ENCODE measurements around the gene HUWE1. TPM values are rescaled to one million over a fixed set of nuclear protein-coding genes. Genes with fewer than 3 reads are reported as not detected.

Gene HUWE1
- total RNA-seq, 1 experiment from 2014 or later = 231 TPM

DNA sequence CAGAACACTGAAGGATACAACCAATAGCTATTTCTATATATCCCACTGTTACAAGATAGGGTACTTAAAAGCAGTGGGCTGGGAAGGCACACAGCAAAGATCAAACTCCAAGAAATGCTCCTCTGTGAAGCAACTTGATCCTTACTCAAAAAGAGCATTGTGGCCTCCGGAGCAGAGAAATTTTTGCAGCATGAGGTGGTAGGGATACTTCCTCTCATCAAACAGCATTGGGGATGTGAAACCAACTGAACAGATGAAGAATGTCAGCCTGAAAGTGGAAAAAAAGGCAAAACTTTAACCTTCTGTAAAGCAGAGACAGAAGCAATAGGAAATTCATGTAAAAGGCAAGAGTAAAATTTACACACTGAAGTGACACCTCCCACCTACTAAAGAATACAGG, 92.2 kb downstream of the HUWE1 start:
- intact Hi-C loops (cut with micrococcal nuclease; ENCODE audit: unreplicated experiment) = no loop called here
- Histone ChIP-seq H3K27ac (ENCODE audit: low read length) (no peak overlapping the region), H3K9me3 (ENCODE audit: control insufficient read depth, insufficient read depth, low read depth, low read length) (no peaks in the 10 kb centered on the region), H3K36me3 (ENCODE audit: control insufficient read depth, insufficient read depth, low read length) (peaks cover 41% of the 10 kb centered on the region), H3K27me3 (ENCODE audit: control insufficient read depth, insufficient read depth, low read length) (no peaks in the 10 kb centered on the region), H3K4me1 (ENCODE audit: control insufficient read depth, insufficient read depth, low read length) (no peaks in the 10 kb centered on the region), H3K4me3 (ENCODE audit: low read depth in 2 of 2, low read length in 2 of 2) (no peak overlapping the region)
- POLR2A ChIA-PET = no interaction called here
- no peak for ATAC-seq
- DNase-seq (ENCODE audit: low read depth, low spot score) = no peak
- CTCF ChIA-PET = no interaction called here
- TF ChIP-seq TCF7L2 (IDR thresholded peaks at IDR 0.05; ENCODE audit: low read depth, low read length) (no peak), SIN3A (IDR thresholded peaks at IDR 0.05; ENCODE audit: borderline replicate concordance, insufficient read depth, low read depth, low read length) (no peak), POLR2AphosphoS5 (IDR thresholded peaks at IDR 0.05; ENCODE audit: low read depth, low read length) (no peak)
- TF ChIP-seq, protein P1, sequence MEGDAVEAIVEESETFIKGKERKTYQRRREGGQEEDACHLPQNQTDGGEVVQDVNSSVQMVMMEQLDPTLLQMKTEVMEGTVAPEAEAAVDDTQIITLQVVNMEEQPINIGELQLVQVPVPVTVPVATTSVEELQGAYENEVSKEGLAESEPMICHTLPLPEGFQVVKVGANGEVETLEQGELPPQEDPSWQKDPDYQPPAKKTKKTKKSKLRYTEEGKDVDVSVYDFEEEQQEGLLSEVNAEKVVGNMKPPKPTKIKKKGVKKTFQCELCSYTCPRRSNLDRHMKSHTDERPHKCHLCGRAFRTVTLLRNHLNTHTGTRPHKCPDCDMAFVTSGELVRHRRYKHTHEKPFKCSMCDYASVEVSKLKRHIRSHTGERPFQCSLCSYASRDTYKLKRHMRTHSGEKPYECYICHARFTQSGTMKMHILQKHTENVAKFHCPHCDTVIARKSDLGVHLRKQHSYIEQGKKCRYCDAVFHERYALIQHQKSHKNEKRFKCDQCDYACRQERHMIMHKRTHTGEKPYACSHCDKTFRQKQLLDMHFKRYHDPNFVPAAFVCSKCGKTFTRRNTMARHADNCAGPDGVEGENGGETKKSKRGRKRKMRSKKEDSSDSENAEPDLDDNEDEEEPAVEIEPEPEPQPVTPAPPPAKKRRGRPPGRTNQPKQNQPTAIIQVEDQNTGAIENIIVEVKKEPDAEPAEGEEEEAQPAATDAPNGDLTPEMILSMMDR (IDR thresholded peaks at IDR 0.05) = no peak
- TF ChIP-seq, protein P2, sequence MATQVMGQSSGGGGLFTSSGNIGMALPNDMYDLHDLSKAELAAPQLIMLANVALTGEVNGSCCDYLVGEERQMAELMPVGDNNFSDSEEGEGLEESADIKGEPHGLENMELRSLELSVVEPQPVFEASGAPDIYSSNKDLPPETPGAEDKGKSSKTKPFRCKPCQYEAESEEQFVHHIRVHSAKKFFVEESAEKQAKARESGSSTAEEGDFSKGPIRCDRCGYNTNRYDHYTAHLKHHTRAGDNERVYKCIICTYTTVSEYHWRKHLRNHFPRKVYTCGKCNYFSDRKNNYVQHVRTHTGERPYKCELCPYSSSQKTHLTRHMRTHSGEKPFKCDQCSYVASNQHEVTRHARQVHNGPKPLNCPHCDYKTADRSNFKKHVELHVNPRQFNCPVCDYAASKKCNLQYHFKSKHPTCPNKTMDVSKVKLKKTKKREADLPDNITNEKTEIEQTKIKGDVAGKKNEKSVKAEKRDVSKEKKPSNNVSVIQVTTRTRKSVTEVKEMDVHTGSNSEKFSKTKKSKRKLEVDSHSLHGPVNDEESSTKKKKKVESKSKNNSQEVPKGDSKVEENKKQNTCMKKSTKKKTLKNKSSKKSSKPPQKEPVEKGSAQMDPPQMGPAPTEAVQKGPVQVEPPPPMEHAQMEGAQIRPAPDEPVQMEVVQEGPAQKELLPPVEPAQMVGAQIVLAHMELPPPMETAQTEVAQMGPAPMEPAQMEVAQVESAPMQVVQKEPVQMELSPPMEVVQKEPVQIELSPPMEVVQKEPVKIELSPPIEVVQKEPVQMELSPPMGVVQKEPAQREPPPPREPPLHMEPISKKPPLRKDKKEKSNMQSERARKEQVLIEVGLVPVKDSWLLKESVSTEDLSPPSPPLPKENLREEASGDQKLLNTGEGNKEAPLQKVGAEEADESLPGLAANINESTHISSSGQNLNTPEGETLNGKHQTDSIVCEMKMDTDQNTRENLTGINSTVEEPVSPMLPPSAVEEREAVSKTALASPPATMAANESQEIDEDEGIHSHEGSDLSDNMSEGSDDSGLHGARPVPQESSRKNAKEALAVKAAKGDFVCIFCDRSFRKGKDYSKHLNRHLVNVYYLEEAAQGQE (IDR thresholded peaks at IDR 0.05; ENCODE audit: insufficient read depth in 1 of 2, low read depth in 2 of 2, low read length in 1 of 2) = no peak
- no TSS peak for BruUV-seq (replicated peaks)
- in situ Hi-C loops (cut with HindIII; ENCODE audit: low pct_unique_long_range_greater_than_20kb, low sequenced_read_pairs) = no loop called here

DNA sequence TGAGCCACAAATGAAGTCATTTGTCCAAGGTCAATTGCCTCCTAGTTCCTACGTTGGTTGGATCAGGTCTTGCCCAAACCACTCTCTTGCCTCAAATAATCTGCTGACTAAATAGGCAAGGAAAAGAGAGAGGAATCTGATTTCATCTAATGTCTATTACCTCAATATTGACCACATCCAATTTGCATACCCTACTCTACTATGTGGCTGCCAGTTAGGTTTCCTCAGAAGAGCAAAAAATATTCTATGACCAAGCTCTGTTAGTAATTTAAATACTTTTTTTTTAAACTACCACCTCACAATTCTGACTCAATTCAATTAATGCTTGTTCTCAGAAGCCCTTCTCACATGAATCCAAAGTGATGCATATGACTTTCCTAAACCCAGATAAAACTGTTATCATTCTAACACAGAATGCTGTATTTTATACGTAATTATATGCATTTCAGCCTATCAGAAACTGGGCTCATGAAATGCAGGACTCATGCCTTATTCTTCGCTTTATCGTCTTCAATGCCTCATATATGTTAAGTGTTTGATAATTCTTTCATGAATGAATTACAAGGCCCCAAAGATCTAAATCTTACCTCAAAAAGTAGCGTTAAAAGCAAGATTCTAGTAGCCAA, 98.6 kb downstream of the HUWE1 start:
- ChIA-PET CTCF (no interaction called here), POLR2A (no interaction called here)
- H3K9me3 ChIP-seq (ENCODE audit: control insufficient read depth, insufficient read depth, low read depth, low read length) = no peaks in the 10 kb centered on the region
- no peak overlapping the region for H3K27ac ChIP-seq (ENCODE audit: low read length)
- no peak for DNase-seq (ENCODE audit: low read depth, low spot score)
- in situ Hi-C loops (cut with HindIII; ENCODE audit: low pct_unique_long_range_greater_than_20kb, low sequenced_read_pairs) (no loop called here), intact Hi-C loops (cut with micrococcal nuclease; ENCODE audit: unreplicated experiment) (no loop called here)
- no peak for TF ChIP-seq SIN3A (IDR thresholded peaks at IDR 0.05; ENCODE audit: borderline replicate concordance, insufficient read depth, low read depth, low read length)
- TF ChIP-seq, protein P2 (IDR thresholded peaks at IDR 0.05; ENCODE audit: insufficient read depth in 1 of 2, low read depth in 2 of 2, low read length in 1 of 2) = no peak
- TF ChIP-seq, protein P1 (IDR thresholded peaks at IDR 0.05) = no peak
- no peak for TF ChIP-seq POLR2AphosphoS5 (IDR thresholded peaks at IDR 0.05; ENCODE audit: low read depth, low read length)
- TF ChIP-seq TCF7L2 (IDR thresholded peaks at IDR 0.05; ENCODE audit: low read depth, low read length) = no peak
- BruUV-seq (replicated peaks) = no TSS peak
- no peak for ATAC-seq
- no peak overlapping the region for H3K4me3 ChIP-seq (ENCODE audit: low read depth in 2 of 2, low read length in 2 of 2)
- H3K36me3 ChIP-seq (ENCODE audit: control insufficient read depth, insufficient read depth, low read length) = peaks cover 77% of the 10 kb centered on the region
- no peaks in the 10 kb centered on the region for H3K4me1 ChIP-seq (ENCODE audit: control insufficient read depth, insufficient read depth, low read length)
- H3K27me3 ChIP-seq (ENCODE audit: control insufficient read depth, insufficient read depth, low read length) = no peaks in the 10 kb centered on the region
